Activated T-cell treated with anti-CD3 and anti-CD28 coated beads for 24 hours (primary cell): ENCODE results near the gene CLASP1.
"Not testable (repeated sequence)": the region's sequence is repeated elsewhere in the genome, so short reads cannot be mapped to it uniquely, and the experiment has no call there.

ENCODE experiments used
- DNase-seq: peaks from one replicate; pipeline ENCODE4 v3.0.0-alpha.2; 2020; ENCODE audit warnings: low read depth

The CLASP1 gene

DNA sequence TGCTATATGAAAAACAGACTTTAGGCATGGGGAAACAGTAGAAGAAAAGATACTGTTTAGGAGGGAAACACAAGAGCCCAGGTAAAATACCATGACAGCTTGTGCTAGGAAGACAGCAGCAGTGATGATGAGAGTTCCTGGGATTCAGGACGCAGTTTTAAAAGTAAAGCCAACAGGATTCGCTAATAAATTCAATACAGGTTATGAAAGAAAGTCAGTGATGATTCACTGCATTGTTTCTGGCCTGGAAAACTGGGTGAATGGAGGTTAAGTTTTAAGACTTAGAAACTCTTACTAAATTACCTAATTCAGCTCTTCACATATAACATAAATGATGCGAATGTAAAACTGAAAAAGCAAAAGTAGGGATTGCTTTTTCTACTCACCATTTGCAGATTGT is 146.5 kb downstream of the CLASP1 start:
- no peak for DNase-seq

- DNase-seq, result no peak
Measured at GRCh38 chr2:121502246-121502645, 147.0 kb downstream of the CLASP1 start.

DNA sequence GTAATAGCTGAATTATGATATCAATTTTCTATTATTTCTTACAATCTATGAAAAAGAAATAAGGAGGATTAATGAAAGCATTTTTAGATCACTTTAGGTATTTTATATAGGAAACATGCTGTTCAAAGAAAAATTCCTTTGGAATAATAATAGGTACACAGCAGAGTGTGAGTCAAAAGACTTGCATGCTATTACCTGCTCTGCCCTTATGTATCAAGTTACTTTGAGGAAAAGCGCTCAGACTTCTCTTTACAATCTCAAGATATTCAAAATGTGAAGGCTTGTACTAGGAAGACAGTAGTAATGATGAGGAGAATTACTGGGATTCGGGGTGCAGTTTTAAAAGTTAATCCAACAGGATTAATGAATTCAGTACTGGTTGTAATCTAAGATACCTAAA is 147.7 kb downstream of the CLASP1 start:
- DNase-seq, result no peak

DNA sequence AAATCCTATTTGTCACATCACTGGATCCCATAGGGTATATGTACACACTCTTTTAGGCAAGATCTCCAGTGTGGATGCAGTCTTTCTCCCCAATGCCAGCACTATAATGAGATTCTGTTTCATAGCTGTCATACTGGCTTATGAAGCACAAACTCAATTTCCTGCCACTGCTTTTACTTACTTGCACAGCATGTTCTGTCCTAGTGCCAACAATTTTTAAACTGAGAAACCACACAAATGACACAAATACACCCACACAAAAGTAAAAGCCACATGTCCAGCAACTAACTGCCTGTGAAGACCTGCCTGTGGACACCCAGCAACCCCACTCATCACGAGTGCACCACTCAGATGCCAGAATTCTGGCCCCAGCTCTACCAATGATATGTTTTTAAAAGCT is 148.2 kb downstream of the CLASP1 start:
- no peak for DNase-seq

GRCh38 chr2:121498731-121499130 is 150.5 kb downstream of the CLASP1 start:
- DNase-seq, result no peak

DNA sequence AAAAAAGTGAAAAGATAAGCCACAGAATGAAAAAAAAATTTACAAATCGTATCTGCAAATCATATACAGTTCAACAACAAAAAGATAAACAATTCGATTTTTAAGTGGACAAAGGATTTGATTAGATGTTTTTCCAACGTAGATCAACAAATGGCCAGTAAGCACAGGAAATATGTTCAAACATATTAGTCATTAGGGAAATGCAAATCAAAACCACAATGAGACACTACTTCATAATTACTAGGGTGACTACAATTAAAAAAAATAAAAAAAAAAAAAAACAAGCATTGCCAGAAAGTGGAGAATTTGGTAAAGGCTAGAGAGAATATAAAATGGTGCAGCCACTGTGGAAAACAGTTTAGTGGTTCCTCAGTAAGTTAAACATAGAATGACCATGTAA is 156.9 kb downstream of the CLASP1 start:
- DNase-seq, result no peak

DNA sequence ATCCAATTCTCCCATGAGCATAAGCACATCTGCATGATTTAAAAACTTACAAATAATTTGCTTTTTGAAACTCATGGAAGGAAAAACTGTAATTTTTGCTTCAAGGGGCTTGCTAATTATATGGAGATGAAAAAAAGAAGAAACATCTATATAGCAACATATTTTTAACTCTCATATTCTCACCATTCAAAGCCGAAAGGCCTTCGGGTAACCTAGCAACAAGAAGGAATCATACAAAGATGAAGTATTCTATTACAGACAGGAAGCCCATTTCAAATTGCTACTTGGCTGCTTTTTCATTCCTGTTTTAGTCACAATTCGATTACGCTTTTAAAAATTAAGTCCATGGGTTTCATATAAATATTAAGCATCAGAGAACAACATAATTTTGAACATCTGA is 157.7 kb downstream of the CLASP1 start:
- no peak for DNase-seq

- no peak for DNase-seq
Measured at GRCh38 chr2:121490584-121491133, 158.6 kb downstream of the CLASP1 start.

- DNase-seq, result no peak
Measured at GRCh38 chr2:121489911-121490583, 159.2 kb downstream of the CLASP1 start.

DNA sequence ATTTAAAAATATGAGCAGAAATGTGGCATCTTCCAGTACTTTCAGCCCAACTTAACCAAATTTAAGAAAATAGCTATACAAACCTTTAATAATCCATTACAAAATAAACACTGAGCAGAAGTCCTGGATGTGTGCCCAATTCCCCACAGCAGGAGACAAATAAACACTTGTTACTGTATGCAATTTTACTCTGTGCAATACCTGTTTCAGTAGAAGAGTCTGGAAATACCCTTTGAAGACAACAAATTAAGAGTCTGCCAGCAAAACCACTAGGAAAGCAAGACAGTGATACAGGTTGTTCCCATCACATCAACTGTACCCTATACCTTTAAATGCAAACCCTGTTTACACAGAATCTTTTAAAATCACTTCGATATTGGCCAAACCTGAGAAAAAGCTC is 160.0 kb downstream of the CLASP1 start:
- no peak for DNase-seq

DNA sequence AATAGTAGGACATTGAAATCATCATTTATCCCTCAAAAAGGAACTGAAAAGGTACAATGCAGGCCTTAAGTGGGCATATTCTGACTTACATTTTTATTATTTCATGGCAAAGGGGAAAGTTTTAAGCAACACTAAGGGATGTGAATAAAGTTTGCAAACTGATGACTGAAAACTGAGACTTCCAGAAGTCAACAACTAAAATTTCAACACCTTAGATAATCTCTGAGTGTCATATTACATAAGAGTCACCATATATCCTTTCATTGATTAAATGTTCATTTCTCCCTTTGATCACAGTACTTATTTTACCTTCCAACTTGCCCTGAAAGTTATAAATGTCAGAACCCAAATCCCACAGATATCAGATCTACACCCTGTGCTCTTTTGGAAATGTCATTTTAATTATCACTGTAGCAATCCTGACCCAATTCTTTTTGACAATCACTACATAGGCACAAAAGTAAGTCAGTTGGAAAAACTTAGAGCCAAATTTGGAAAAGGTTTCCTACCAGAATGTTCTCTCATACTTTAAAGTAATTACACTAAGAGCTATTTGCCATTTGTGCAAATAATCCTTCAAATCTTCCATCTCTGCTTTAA is 163.0 kb downstream of the CLASP1 start:
- no peak for DNase-seq

DNA sequence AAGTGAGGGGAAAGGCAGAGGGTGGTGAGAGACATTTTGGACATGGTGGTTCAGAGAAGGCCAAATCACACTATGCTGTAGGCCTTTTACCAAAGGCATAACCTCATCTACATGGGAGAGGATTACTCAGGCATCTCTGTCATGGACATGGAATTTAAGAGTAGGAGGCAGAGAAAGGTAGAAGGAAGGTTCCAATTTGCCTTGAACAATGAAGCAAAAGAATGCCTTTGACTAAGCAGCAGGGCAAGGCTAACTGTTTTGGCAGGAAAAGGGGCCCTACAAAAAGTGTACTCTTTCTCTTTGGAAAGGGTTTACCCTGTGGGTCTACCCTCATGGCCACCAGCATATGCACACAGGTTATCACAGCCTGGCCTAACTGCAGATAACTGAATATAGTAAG is 164.2 kb downstream of the CLASP1 start:
- no peak for DNase-seq

DNA sequence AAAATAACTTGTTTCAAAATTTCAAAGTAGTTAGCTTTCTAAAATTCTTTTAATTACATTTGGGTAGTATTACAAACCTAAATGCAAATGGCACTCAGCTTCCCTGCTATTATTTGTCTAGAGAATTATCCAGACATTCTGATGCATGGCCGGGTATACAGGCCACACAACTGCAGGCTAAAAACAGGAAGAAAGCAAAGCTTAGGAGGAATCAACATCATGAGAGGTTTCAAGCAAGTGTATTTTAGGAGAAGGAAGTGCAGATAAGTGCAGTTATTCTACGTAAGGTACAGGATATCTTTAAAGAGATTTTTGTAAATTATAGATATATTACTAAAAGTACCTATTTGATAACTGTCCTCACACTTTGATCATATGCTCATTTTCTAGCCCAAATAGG is 165.4 kb downstream of the CLASP1 start:
- DNase-seq, result no peak

GRCh38 chr2:121483021-121483420 is 166.2 kb downstream of the CLASP1 start:
- no peak for DNase-seq

DNA sequence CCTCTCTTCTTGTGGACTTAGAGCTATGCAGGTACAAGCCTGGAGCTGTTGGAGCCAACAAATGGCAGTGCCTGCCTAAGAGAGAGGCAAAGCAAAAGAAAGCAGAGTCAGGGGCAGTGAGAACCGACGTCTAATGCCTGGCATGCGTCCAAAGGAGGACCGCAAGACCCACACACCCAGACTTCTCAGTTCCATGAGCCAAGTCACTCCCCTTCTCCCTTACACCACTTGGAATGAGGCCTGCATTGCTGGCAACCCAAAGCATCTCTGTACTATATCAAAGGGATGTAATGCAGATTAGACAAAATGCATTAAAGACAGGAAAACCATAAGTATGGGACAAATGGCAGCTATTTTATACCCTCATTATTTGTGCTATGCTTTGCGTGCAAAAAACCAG is 168.4 kb downstream of the CLASP1 start:
- DNase-seq, result no peak

DNA sequence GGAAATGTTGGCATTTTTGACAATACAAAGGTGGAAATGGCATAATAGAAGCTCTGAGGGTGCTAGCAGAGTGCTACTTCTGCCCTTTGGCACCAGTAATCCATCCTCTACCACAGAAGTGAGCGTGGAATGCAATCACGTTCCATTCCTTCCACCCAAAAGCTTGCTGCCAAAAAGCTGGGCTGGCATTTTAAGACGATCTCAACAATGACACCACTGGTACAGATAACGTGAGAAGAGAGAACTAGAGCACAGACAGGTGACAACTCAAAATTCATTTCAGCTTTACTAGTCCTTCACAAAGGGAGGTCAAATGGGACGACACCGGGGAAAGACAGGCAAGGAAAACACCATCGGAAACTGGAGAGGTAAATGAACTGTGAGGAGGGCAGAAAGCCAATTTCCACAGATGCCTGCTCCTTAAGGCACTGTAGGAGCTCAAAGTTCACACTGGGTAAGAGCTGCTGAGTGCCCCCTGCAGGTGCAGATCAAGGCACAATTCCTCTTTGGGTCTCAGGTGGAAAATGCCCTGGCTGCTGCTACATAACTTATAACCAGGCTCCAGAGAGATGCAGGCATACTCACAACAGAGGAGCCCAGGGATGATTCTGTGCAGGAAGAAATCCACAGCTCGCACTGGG is 169.3 kb downstream of the CLASP1 start:
- DNase-seq, result no peak

DNA sequence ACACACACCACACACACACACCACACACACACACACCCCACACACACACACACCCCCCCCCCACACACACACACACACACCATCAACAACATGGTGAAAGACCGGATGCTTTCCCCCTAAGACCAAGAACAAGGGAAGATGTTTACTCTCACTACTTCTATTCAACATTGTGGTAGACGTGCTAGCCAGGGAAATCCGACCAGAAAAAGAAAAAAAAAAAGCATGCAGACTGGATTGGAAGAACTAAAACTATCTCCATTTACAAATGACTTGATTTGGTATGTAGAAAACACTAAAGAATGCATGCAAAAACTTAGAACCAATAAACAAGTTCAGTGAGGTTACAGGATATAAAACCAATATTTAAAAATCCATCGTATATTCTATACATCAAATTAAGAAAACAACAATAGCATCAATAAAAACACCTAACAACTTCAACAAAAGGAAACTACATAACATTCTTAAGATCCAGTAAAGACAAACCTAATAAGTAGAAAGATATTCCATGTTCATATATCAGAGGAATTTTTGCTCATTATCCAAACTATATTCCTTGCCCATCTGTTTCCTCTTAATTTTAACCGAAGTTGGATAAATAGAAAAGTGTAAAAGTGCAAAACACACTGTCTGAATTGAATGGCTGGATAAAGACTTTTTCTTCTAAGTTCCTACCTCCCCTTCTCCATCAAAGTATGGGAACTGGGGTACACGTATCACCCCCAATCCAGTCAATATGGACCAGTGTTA is 170.1 kb downstream of the CLASP1 start:
- no peak for DNase-seq

DNA sequence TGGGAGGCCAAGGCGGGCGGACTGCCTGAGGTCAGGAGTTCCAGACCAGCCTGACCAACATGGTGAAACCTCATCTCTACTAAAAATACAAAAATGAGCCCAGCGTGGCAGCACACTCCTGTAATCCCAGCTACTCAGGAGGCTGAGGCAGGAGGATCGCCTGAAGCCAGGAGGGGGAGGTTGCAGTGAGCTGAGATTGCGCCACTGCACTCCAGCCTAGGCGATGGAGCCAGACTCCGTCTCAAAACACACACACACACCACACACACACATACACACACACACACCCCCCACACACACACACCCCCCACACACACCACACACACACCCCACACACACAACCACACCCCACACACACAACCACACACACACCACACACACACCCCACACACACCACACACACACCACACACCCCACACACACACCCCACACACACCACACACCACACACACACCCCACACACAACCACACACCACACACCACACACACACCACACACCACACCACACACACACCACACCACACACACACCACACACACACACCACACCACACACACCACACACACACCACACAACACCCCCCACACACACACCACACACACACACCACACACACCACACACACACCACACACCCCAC is 170.8 kb downstream of the CLASP1 start:
- not testable (repeated sequence) for DNase-seq

DNA sequence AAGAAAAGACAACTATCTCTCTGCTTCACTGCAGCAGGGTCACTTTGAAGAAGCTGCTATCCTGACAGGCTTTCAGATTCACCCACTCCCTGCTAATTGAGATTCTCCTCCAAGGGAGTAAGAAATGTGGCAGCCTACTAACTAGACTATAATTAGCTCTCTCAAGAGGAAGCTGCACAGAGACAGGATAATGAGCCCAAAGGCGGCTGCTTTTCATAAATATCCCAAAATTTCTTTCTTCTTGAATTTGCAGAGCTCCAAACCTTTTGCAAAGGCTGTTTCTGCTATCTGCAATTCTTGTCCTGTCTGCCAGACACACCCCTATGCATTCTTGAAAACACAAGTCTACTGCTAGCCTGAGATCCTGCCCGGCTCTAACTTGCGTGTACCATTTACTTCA is 172.6 kb downstream of the CLASP1 start:
- DNase-seq, result no peak

DNA sequence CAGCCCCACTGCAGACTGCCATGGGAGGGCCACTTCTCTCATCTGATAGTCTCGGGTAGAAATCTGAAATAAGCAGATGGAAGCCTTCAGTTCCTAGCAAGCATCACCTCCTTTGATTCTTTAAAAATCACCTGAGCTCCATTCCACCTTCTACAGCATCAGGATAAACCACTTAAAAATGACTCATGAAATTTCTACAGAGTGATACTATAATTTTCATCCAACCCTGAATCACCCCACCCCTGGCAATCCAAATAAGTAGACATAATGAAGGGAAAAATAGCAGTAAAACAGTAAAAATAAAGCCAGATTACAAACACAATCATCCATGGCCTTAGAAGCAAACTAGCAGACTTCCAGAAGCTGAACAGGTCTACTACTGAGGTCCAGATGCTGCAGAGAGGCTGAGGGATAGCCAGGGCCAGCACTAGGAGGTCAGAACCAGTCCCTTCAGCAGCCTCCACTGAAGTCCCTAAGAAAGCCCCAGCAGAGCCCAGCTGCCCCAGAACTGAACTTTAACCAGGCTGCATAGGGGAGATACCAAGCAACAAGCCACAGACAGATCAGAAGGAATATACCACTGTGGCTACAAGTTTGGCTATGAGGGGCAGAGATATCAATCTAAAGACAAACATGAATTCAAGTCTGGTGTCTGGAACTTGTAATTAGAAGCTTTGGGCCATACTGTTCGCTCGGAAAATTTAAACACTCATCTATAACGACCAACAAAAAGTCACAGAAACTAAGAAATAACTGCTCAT is 173.3 kb downstream of the CLASP1 start:
- no peak for DNase-seq

DNA sequence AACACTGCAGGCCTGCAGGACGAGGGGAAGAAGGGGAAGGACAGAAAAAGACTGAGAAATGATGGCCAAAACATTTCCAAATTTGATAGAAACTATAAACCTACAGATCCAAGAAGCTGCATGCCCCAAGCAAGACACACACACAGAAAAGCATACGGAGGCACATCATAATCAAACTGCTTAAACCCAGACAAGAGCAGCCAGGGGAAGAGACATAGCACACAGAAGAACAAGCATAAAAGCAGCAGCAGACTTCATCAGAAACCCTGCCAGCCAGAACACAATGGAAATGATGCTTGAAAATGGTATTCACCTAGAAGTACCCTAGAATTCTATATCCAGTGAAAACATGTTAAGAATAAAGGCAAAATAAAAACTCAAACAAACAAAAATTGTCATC is 175.8 kb downstream of the CLASP1 start:
- no peak for DNase-seq
